H1 (cell line): ENCODE data around the gene HMGN1. TPM values are rescaled to one million over a fixed set of nuclear protein-coding genes. Genes with fewer than 3 reads are reported as not detected.

Experiments
- SIX5 ChIP-seq: IDR thresholded peaks from 2 replicates; pipeline ENCODE4 v1.6.1; 2011; ENCODE audit warnings: mild to moderate bottlenecking, low read depth, low read length
- polyA plus RNA-seq, 7 experiments: library from polyadenylated mRNA; depleted of rRNA in 3 of 7; stranded (reverse) in 5 of 7; unstranded in 2 of 7; fragments of >200 nt in 5 of 7; fragments of 200-250 nt in 2 of 7; gene quantifications; 1 replicate in 5 of 7; 2 replicates in 1 of 7; 4 replicates in 1 of 7; pipeline versions ENCODE4 v1.2.1 to v1.2.3, GENCODE V29; 2011 to 2013; ENCODE audit warnings: missing spikeins in 2 of 7, mixed read lengths in 2 of 7
- total RNA-seq: library from RNA; stranded (reverse); fragmentation: NEBNext Ultra II Directional; extraction: Animal tissue kit (Norgen Biotek cat#: 25700); gene quantifications from 2 replicates; pipeline ENCODE4 v1.2.1, GENCODE V29; 2021
- TF ChIP-seq, protein P1 (sequence below): fragments of 300-600 bp; sonication (generic); IDR thresholded peaks from 2 replicates; pipeline ENCODE4 v1.7.1; 2012; ENCODE audit warnings: low read length, moderate library complexity, mild to moderate bottlenecking, inconsistent platforms; ENCODE audit not compliant: insufficient replicate concordance

HMGN1 gene
- total and polyA plus RNA-seq, 2 of the 8 experiments (the other 6 are each of a cell fraction or from before 2014, with no cell fraction given), result 279 to 505 TPM

DNA sequence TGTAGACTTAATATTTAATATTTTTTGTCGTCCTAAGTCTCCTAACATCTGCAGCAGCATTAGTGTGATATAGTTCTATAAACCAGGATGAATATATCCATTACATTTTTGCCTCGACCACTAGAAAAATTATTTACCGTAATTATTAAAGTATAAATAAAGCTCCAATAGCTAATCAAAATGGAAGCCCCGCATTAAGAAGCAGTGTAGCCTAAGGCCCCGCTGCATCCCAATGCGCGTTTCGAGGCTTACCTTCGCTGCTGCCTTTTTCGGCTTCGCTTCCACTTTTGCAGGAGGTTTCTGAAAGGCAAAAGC, 891 bp downstream of the HMGN1 start (continued):
- TF ChIP-seq, protein P1, sequence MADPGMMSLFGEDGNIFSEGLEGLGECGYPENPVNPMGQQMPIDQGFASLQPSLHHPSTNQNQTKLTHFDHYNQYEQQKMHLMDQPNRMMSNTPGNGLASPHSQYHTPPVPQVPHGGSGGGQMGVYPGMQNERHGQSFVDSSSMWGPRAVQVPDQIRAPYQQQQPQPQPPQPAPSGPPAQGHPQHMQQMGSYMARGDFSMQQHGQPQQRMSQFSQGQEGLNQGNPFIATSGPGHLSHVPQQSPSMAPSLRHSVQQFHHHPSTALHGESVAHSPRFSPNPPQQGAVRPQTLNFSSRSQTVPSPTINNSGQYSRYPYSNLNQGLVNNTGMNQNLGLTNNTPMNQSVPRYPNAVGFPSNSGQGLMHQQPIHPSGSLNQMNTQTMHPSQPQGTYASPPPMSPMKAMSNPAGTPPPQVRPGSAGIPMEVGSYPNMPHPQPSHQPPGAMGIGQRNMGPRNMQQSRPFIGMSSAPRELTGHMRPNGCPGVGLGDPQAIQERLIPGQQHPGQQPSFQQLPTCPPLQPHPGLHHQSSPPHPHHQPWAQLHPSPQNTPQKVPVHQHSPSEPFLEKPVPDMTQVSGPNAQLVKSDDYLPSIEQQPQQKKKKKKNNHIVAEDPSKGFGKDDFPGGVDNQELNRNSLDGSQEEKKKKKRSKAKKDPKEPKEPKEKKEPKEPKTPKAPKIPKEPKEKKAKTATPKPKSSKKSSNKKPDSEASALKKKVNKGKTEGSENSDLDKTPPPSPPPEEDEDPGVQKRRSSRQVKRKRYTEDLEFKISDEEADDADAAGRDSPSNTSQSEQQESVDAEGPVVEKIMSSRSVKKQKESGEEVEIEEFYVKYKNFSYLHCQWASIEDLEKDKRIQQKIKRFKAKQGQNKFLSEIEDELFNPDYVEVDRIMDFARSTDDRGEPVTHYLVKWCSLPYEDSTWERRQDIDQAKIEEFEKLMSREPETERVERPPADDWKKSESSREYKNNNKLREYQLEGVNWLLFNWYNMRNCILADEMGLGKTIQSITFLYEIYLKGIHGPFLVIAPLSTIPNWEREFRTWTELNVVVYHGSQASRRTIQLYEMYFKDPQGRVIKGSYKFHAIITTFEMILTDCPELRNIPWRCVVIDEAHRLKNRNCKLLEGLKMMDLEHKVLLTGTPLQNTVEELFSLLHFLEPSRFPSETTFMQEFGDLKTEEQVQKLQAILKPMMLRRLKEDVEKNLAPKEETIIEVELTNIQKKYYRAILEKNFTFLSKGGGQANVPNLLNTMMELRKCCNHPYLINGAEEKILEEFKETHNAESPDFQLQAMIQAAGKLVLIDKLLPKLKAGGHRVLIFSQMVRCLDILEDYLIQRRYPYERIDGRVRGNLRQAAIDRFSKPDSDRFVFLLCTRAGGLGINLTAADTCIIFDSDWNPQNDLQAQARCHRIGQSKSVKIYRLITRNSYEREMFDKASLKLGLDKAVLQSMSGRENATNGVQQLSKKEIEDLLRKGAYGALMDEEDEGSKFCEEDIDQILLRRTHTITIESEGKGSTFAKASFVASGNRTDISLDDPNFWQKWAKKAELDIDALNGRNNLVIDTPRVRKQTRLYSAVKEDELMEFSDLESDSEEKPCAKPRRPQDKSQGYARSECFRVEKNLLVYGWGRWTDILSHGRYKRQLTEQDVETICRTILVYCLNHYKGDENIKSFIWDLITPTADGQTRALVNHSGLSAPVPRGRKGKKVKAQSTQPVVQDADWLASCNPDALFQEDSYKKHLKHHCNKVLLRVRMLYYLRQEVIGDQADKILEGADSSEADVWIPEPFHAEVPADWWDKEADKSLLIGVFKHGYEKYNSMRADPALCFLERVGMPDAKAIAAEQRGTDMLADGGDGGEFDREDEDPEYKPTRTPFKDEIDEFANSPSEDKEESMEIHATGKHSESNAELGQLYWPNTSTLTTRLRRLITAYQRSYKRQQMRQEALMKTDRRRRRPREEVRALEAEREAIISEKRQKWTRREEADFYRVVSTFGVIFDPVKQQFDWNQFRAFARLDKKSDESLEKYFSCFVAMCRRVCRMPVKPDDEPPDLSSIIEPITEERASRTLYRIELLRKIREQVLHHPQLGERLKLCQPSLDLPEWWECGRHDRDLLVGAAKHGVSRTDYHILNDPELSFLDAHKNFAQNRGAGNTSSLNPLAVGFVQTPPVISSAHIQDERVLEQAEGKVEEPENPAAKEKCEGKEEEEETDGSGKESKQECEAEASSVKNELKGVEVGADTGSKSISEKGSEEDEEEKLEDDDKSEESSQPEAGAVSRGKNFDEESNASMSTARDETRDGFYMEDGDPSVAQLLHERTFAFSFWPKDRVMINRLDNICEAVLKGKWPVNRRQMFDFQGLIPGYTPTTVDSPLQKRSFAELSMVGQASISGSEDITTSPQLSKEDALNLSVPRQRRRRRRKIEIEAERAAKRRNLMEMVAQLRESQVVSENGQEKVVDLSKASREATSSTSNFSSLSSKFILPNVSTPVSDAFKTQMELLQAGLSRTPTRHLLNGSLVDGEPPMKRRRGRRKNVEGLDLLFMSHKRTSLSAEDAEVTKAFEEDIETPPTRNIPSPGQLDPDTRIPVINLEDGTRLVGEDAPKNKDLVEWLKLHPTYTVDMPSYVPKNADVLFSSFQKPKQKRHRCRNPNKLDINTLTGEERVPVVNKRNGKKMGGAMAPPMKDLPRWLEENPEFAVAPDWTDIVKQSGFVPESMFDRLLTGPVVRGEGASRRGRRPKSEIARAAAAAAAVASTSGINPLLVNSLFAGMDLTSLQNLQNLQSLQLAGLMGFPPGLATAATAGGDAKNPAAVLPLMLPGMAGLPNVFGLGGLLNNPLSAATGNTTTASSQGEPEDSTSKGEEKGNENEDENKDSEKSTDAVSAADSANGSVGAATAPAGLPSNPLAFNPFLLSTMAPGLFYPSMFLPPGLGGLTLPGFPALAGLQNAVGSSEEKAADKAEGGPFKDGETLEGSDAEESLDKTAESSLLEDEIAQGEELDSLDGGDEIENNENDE, result peak; percentile 93
- no peak for TF ChIP-seq SIX5
- TF ChIP-seq, all 59 proteins: peak for 1
